GM12865 (cell line): Measurements from ENCODE around the gene NONO.
A peak's percentile ranks its signal among the peaks of the same experiment; 100 is the strongest.
"Not testable (repeated sequence)": the region's sequence is repeated elsewhere in the genome, so short reads cannot be mapped to it uniquely, and the experiment has no call there.

Source experiments
- DNase-seq: peaks from one replicate; pipeline ENCODE4 v3.0.0; 2010; ENCODE audit warnings: low read depth
- H3K4me3 ChIP-seq: 2 replicates; pipeline ENCODE4 v1.5.1; 2011; ENCODE audit warnings: mild to moderate bottlenecking, low read depth, low read length, control low read depth
- TF ChIP-seq, protein P1 (sequence below): IDR thresholded peaks from 2 replicates; pipeline ENCODE4 v1.5.1; 2011; ENCODE audit warnings: low read length, control low read depth, low read depth, inconsistent platforms; ENCODE audit not compliant: insufficient read depth; ENCODE audit errors: missing control alignments

The NONO gene

DNA sequence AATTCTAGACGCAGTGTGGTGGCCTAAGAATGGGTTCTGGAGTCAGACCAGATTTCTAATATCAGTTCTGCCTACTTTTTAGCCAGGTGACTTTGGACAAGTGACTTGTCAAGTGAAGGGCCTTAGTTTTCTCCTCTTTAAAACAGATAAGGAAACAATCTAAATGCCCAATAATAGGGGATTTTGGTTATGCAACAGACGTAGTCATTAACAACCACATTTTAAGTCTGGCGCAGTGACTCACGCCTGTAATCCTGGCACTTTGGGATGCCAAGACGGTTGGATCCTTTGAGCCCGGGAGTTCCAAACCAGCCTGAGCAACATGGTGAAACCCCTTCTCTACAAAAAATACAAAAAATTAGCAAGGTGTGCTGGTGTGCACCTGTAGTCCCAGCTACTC, 27.4 kb upstream of the NONO start:
- TF ChIP-seq, protein P1, sequence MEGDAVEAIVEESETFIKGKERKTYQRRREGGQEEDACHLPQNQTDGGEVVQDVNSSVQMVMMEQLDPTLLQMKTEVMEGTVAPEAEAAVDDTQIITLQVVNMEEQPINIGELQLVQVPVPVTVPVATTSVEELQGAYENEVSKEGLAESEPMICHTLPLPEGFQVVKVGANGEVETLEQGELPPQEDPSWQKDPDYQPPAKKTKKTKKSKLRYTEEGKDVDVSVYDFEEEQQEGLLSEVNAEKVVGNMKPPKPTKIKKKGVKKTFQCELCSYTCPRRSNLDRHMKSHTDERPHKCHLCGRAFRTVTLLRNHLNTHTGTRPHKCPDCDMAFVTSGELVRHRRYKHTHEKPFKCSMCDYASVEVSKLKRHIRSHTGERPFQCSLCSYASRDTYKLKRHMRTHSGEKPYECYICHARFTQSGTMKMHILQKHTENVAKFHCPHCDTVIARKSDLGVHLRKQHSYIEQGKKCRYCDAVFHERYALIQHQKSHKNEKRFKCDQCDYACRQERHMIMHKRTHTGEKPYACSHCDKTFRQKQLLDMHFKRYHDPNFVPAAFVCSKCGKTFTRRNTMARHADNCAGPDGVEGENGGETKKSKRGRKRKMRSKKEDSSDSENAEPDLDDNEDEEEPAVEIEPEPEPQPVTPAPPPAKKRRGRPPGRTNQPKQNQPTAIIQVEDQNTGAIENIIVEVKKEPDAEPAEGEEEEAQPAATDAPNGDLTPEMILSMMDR, result no peak
- DNase-seq, result no peak
- H3K4me3 ChIP-seq, result no peak overlapping the region

DNA sequence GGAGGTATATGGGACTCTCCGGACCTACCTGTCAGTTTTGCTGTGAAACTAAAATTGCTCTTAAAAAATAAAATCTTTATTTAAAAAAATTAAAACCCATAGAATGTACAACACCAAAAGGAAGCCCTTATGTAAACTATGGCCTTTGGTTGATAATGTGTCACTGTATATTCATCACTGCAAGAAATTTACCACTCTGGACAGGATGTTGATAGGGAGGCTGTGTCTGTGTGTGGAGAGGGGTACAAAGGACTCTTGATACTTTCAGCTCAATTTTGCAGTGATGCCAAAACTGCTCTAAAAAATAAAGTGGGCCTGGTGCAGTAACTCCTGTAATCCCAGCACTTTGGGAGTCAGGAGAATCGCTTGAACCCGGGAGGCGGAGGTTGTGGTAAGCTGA, 26.6 kb upstream of the NONO start:
- no peak for DNase-seq
- H3K4me3 ChIP-seq, result no peak overlapping the region
- TF ChIP-seq, protein P1, result no peak

DNA sequence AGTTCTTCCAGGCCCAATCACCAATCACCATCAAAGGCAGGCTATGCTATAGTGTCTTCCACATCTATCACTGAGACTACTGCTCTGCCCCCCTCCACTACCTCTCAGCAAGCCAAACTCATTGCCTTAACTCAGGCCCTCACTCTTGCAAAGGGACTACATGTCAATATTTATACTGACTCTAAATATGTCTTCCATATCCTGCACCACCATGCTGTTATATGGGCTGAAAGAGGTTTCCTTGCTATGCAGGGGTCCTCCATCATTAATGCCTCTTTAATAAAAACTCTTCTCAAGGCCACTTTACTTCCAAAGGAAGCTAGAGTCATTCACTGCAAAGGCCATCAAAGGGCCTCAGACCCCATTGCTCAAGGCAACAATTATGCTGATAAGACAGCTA, 14.8 kb upstream of the NONO start:
- not testable (repeated sequence) for H3K4me3 ChIP-seq, DNase-seq

DNA sequence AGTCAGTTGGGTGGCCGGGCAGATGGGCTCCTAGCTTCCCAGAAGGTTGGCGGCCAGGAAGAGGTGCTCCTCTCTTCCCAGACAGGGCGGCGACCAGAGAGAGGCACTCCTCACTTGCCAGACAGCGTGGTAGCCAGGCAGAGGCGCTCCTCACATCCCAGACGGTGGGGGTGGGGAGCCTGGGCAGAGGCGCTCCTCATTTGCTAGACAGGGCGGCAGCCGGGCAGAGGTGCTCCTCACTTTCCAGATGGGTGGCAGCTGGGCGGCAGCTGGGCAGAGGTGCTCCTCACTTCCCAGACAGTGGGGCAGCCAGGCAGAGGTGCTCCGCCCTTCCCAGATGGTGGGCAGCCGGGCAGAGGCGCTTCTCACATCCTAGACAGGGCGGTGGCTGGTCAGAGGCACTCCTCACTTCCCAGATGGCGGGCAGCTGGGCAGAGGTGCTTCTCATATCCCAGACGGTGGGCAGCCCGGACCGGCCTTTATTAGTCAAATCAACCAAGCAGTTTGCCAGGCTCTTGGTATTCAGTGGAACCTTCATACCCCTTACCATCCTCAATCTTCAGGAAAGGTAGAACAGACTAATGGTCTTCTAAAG, 13.5 kb upstream of the NONO start:
- H3K4me3 ChIP-seq, result no peak overlapping the region
- TF ChIP-seq, protein P1, result no peak
- no peak for DNase-seq

DNA sequence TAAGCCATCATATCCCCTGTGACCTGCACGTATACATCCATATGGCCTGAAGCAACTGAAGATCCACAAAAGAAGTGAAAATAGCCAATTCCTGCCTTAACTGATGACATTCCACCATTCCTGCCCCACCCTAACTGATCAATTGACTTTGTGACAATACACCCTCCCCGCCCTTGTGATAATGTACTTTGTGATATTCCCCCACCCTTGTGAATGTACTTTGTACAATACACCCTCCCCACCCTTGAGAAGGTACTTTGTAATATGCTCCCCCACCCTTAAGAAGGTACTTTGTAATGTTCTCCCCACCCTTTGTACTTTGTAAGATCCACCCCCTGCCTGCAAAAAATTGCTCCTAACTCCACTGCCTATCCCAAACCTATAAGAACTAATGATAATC, 11.1 kb upstream of the NONO start:
- H3K4me3 ChIP-seq, DNase-seq: not testable (repeated sequence)

DNA sequence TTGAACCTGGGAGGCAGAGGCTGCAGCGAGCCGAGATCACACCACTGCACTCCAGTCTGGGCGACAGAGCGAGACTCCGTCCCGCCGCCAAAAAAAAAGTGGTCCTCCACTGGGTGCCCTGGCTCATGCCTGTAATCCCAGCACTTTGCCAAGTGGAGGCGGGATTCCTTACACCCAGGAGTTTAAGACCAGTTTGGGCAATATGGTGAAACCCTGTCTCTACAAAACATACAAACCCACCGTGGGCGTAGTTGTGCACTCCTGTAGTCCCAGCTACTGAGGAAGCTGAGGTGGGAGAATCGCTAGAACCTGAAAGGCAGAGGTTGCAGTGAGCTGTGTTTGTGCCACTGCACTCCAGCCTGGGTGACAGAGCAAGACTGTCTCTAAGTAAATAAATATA, 2.1 kb upstream of the NONO start:
- not testable (repeated sequence) for DNase-seq, H3K4me3 ChIP-seq

DNA sequence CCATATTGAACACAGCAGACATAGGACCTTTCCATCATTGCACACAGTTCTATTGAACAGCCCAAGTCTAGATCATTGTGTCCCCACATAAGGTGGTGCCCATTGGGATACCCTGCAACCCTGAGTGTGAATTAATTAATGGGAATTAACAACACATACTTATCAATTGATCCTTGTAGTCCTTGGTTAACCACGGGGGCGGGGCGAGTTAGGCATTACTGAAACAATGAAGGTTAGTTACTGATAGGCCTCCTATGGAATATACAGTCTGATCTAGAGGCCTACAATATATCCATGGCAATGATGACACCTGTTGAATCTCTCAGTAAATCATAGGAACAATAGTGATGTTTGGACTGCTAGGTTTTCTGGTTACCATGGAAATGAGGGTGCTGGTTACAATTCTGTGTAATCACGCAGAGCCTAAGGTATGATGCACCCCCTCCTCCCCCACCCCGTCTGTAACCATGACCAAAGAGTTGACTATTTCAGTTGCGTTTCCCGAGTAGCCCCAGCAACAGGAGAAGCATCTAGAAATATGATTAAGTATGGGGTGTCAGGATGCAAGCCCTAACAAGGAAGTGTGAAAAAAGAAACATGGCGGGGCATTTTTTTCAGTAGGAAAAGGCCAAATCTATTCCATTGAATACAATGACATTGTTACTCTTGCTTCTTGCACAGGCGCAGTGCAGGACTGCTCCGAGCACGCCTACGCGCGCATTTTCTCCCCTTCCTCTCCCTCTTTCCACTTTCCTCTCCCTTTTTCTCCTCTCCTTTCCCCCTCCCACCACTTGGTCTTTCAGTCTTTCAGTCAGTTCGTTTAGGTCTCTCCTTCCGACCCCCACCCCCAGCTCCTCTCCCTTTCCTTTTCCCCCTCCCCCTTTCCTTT, 677 bp upstream of the NONO start:
- peak; percentile 73 for DNase-seq
- peak overlapping the region; percentile 65 for H3K4me3 ChIP-seq
- TF ChIP-seq, protein P1, result no peak

DNA sequence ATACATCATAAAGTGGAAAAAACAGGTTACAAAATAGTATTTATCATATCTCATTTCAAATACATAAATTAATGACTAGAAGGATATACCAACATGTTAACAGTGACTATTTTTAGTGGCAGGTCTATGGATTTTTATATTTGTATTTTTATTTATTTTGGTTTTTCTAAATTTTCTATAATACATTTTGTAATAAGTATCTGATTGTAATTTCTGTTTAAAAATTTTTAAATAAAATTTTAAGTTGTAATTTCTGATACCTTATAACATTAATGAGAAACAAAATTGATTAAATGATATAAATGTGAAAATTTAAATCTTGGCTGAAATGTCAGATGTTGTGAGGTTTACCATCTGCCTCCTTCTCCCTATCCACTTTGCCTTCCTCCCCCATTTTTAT, 2.5 kb downstream of the NONO start:
- no peak for DNase-seq
- H3K4me3 ChIP-seq, result peak overlapping the region; percentile 88
- TF ChIP-seq, protein P1, result no peak
